ENCODE measurements around the gene PEDS1. TPM values are rescaled to one million over a fixed set of nuclear protein-coding genes. Genes with fewer than 3 reads are reported as not detected.

Gene PEDS1
- total and polyA plus RNA-seq, 9 donors: 16.8 to 31.1 (median 23.6) TPM

DNA sequence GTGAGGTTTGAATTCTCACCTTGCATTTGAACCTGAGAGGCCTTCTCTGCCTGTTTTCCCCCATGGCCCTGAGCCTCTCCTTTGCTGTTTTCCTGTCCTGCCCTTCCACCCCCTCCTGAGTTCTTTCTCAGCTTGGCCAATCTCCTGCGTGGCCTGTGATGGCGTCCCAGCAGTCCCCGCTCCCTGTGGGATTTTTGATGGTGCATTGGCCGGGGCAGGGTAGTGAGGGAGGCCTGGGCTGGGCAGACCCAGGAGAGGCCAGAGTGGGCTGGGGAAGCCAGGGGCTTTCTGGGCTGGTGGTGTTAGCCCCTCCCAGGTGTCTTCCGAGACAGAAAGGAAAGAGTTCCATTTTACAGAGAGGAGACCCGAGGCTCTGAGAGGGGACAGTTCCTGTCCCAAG is 43.4 kb upstream of the PEDS1 start:
- no peak for DNase-seq
- 81% methylated on average over 4 of the region's 6 CpGs for WGBS (ENCODE audit: insufficient coverage)
- Histone ChIP-seq H3K36me3 (ENCODE audit: control insufficient read depth, insufficient read depth, low read length) (peaks cover 11% of the 10 kb centered on the region), H3K27ac (ENCODE audit: low read length) (no peak overlapping the region), H3K4me3 (ENCODE audit: low read length) (no peak overlapping the region), H3K27me3 (ENCODE audit: control insufficient read depth, insufficient read depth, low read length) (no peaks in the 10 kb centered on the region), H3K4me1 (ENCODE audit: control insufficient read depth, insufficient read depth, low read length) (peaks cover 19% of the 10 kb centered on the region), H3K9me3 (replicated peaks; ENCODE audit: control insufficient read depth, low read depth, low read length) (peaks cover 2% of the 10 kb centered on the region)

DNA sequence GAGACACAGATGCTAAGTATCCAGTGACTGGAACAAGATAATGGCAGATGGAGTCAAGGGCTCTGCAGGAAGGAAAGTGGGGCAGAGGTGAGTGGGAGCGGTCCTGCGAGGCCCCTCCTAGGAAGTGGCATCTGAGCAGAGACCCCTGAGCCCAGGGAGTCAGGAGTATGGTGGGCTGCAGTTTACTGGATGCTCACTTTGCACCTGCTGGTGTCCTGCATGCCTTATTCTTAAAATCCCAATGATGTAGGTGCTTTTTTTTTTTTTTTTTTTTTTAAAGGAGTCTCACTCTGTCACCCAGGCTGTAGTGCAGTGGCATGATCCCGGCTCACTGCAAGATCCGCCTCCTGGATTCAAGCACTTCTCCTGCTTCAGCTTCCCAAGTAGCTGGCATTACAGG is 42.7 kb upstream of the PEDS1 start:
- H3K36me3 ChIP-seq (ENCODE audit: control insufficient read depth, insufficient read depth, low read length): peaks cover 11% of the 10 kb centered on the region
- no peaks in the 10 kb centered on the region for H3K27me3 ChIP-seq (ENCODE audit: control insufficient read depth, insufficient read depth, low read length)
- no peak overlapping the region for H3K27ac ChIP-seq (ENCODE audit: low read length)
- peaks cover 19% of the 10 kb centered on the region for H3K4me1 ChIP-seq (ENCODE audit: control insufficient read depth, insufficient read depth, low read length)
- H3K4me3 ChIP-seq (ENCODE audit: low read length): no peak overlapping the region
- H3K9me3 ChIP-seq (replicated peaks; ENCODE audit: control insufficient read depth, low read depth, low read length): peaks cover 2% of the 10 kb centered on the region
- 86% methylated on average over 4 of the region's 4 CpGs for WGBS (ENCODE audit: insufficient coverage)
- DNase-seq: no peak

DNA sequence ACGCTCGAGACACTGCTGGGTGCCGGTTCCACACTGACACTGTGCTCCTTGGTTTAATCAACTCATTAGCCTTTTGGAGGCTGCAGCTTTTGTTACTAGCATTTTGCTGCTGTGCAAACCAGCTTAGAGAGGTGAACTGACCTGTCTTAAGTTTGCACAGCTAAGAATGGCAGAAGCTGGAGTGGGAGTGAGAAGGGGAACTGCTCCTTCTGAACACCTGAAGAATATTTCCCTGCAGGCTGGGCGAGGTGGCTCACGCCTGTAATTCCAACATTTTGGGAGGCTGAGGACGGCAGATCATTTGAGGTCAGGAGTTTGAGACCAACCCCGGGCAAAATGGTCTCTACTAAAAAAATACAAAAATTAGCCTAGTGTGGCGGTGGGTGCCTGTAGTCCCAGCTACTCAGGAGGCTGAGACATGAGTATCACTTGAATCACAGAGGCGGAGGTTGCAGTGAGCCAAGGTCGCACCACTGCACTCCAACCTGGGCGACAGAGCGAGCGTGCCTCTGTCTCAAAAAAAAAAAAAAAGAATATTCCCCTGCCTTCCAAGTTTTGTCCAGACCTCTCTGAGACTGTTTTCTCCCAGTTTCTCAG is 42.1 kb upstream of the PEDS1 start:
- WGBS (ENCODE audit: insufficient coverage): 81% methylated on average over 9 of the region's 13 CpGs
- Histone ChIP-seq H3K9me3 (replicated peaks; ENCODE audit: control insufficient read depth, low read depth, low read length) (peaks cover 2% of the 10 kb centered on the region), H3K4me3 (ENCODE audit: low read length) (no peak overlapping the region), H3K27ac (ENCODE audit: low read length) (no peak overlapping the region), H3K27me3 (ENCODE audit: control insufficient read depth, insufficient read depth, low read length) (no peaks in the 10 kb centered on the region), H3K4me1 (ENCODE audit: control insufficient read depth, insufficient read depth, low read length) (peaks cover 19% of the 10 kb centered on the region), H3K36me3 (ENCODE audit: control insufficient read depth, insufficient read depth, low read length) (peaks cover 11% of the 10 kb centered on the region)
- no peak for DNase-seq

DNA sequence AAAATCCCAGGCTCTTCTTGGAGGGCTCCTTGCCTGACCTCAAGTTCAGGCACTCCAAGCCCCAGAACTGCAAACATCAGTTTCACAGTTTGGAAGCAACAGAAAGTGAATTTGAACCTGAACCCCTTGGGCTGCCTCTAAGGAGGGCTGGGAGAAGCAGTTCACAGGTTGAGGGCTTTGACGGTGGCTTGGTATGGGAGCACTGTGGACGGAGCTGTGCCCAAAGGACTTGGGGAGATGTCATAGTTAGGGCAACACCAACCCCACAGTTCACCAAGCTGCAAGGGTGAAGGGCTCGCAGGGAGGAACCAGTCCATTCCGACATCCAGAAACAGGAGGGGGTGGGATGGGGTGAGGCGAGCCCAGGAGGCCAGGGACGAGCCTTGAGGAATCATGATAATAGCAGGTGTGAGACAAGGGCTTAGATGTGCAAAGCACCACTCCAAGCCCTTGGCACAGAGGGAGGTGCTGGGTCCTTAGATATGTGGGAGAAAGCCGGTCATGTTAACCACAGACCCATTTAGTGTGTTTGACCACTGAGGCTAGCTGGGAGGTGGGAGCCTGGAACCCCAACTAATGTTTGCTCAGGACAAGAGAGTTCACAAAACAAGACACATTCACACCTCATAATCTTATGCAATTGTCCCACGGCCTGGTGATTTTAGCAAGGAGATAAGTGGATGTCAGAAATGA is 41.5 kb upstream of the PEDS1 start:
- no peak for DNase-seq
- H3K36me3 ChIP-seq (ENCODE audit: control insufficient read depth, insufficient read depth, low read length): peaks cover 11% of the 10 kb centered on the region
- H3K27ac ChIP-seq (ENCODE audit: low read length): no peak overlapping the region
- no peaks in the 10 kb centered on the region for H3K27me3 ChIP-seq (ENCODE audit: control insufficient read depth, insufficient read depth, low read length)
- H3K9me3 ChIP-seq (replicated peaks; ENCODE audit: control insufficient read depth, low read depth, low read length): peaks cover 2% of the 10 kb centered on the region
- H3K4me3 ChIP-seq (ENCODE audit: low read length): no peak overlapping the region
- WGBS (ENCODE audit: insufficient coverage): 74% methylated on average over 3 of the region's 8 CpGs
- H3K4me1 ChIP-seq (ENCODE audit: control insufficient read depth, insufficient read depth, low read length): peaks cover 22% of the 10 kb centered on the region

DNA sequence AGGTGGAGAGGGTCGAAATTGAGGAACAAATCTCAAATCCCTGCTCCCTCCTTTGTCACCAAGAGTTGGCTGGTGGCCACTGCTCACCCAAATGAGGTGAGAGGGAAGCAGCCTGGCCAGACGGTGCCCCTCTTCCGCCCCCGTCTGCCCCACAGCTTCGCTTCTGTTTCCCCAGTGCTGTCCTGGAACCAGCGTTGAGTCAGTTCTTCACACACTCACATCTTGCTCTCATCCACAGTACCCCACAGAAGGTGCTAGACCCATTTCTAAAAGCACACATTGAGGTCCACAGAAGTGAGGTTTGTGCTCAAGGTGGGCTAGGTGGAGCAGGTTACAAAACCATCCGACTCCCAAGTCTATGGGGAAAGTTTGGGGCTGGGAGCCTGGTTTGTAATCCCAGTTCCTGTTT is 40.9 kb upstream of the PEDS1 start:
- WGBS (ENCODE audit: insufficient coverage): 72% methylated on average over 4 of the region's 7 CpGs
- H3K4me3 ChIP-seq (ENCODE audit: low read length): no peak overlapping the region
- H3K27ac ChIP-seq (ENCODE audit: low read length): no peak overlapping the region
- peaks cover 2% of the 10 kb centered on the region for H3K9me3 ChIP-seq (replicated peaks; ENCODE audit: control insufficient read depth, low read depth, low read length)
- H3K36me3 ChIP-seq (ENCODE audit: control insufficient read depth, insufficient read depth, low read length): peaks cover 11% of the 10 kb centered on the region
- H3K27me3 ChIP-seq (ENCODE audit: control insufficient read depth, insufficient read depth, low read length): no peaks in the 10 kb centered on the region
- peaks cover 23% of the 10 kb centered on the region for H3K4me1 ChIP-seq (ENCODE audit: control insufficient read depth, insufficient read depth, low read length)
- no peak for DNase-seq

DNA sequence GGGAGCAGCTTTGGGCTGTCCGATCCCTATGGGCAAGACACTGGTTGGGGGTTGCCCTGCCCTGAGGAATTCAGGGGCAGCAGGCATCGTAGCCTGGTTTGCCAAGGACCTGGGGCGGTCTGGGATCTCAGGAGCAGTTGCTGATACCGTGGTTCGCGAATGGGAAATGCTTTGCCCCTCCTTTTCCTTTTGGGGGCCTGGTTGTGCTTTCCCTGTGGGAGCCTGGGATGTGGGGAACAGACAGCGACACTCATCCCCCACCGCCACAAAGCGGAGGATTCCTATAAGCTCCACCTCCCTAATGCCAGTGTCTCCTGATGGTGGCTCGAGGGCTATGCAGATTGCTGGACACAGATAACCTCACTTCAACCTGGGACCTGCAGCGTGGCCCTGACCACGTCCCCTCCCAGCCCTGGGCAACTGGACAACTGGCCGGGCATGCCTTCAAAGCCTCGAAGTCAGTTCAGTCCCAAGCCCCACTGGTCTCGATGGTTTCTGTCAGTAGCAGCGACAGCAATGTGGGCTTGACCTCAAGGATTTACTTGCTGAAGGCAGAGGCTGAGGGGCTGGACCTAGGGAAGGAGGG is 40.4 kb upstream of the PEDS1 start:
- WGBS (ENCODE audit: insufficient coverage): 67% methylated on average over 16 of the region's 16 CpGs
- Histone ChIP-seq H3K27me3 (ENCODE audit: control insufficient read depth, insufficient read depth, low read length) (no peaks in the 10 kb centered on the region), H3K36me3 (ENCODE audit: control insufficient read depth, insufficient read depth, low read length) (peaks cover 11% of the 10 kb centered on the region), H3K4me1 (ENCODE audit: control insufficient read depth, insufficient read depth, low read length) (peaks cover 25% of the 10 kb centered on the region), H3K4me3 (ENCODE audit: low read length) (peak overlapping the region; percentile 65), H3K27ac (ENCODE audit: low read length) (no peak overlapping the region), H3K9me3 (replicated peaks; ENCODE audit: control insufficient read depth, low read depth, low read length) (no peaks in the 10 kb centered on the region)
- DNase-seq: no peak

DNA sequence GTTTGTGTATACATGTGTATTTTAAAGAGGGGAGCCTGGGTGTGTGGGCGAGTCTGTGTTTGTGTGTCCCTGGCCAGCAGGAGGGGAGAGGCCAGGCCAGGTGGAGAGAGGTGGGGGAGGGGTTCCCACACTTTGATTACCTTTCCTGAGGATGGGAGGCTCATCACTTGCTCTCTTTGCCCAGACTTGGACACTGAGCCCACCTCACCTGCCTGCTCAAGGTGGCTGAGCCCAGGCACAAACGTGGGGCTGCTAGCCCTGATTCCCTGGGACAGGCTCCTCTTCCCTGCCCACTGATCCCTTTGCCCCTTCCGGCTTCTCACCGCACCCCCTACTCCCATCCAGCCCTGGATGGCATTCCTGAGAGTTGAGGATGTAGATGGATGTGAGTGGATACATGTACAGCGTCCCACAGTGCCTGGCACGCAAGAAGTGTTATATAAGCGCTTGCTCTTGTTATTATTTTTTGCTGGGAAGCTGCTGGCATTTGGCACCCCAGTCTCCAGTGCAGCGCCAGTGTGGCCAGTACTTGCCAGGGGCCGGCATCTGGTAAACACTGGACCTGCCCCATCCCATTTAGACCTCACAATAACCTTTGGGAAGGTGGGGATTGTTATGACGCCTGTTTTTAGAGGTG is 39.8 kb upstream of the PEDS1 start:
- no peak for DNase-seq
- no peaks in the 10 kb centered on the region for H3K9me3 ChIP-seq (replicated peaks; ENCODE audit: control insufficient read depth, low read depth, low read length)
- no peaks in the 10 kb centered on the region for H3K27me3 ChIP-seq (ENCODE audit: control insufficient read depth, insufficient read depth, low read length)
- H3K36me3 ChIP-seq (ENCODE audit: control insufficient read depth, insufficient read depth, low read length): peaks cover 11% of the 10 kb centered on the region
- peak overlapping the region; percentile 91 for H3K27ac ChIP-seq (ENCODE audit: low read length)
- WGBS (ENCODE audit: insufficient coverage): 60% methylated on average over 1 of the region's 10 CpGs
- H3K4me1 ChIP-seq (ENCODE audit: control insufficient read depth, insufficient read depth, low read length): peaks cover 25% of the 10 kb centered on the region
- peak overlapping the region; percentile 65 for H3K4me3 ChIP-seq (ENCODE audit: low read length)

DNA sequence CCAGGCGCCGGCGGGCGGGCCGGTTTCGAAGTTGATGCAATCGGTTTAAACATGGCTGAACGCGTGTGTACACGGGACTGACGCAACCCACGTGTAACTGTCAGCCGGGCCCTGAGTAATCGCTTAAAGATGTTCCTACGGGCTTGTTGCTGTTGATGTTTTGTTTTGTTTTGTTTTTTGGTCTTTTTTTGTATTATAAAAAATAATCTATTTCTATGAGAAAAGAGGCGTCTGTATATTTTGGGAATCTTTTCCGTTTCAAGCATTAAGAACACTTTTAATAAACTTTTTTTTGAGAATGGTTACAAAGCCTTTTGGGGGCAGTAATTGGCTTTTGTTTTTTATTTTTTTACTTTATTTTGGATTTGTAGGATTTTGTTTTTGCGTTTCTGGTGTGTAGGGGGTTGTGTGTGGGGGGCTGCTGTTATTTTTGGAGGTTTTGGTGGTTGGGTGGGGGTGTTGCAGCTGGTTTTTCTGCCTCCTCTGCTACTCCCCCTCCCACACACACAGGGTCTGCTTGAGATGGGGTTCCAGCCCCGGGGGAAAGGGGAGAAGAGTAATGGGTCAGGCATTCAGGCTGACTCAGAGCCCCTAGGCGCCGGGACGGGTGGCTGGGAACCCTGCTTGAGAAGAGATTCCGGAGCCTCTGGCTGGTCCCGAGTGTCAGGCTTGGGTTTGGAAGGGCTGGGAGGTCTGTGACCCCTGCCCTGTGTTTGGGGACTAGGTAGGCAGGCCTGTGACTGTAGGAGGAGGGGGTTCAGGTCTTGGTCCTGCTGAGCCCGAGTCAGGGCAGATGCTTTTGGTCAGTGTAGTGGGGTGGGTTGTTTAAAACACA is 39.1 kb upstream of the PEDS1 start:
- Histone ChIP-seq H3K9me3 (replicated peaks; ENCODE audit: control insufficient read depth, low read depth, low read length) (no peaks in the 10 kb centered on the region), H3K27ac (ENCODE audit: low read length) (peak overlapping the region; percentile 91), H3K4me3 (ENCODE audit: low read length) (peak overlapping the region; percentile 65), H3K4me1 (ENCODE audit: control insufficient read depth, insufficient read depth, low read length) (peaks cover 25% of the 10 kb centered on the region), H3K36me3 (ENCODE audit: control insufficient read depth, insufficient read depth, low read length) (peaks cover 11% of the 10 kb centered on the region), H3K27me3 (ENCODE audit: control insufficient read depth, insufficient read depth, low read length) (no peaks in the 10 kb centered on the region)
- DNase-seq: peak; percentile 95
- 9% methylated on average over 9 of the region's 25 CpGs for WGBS (ENCODE audit: insufficient coverage)

DNA sequence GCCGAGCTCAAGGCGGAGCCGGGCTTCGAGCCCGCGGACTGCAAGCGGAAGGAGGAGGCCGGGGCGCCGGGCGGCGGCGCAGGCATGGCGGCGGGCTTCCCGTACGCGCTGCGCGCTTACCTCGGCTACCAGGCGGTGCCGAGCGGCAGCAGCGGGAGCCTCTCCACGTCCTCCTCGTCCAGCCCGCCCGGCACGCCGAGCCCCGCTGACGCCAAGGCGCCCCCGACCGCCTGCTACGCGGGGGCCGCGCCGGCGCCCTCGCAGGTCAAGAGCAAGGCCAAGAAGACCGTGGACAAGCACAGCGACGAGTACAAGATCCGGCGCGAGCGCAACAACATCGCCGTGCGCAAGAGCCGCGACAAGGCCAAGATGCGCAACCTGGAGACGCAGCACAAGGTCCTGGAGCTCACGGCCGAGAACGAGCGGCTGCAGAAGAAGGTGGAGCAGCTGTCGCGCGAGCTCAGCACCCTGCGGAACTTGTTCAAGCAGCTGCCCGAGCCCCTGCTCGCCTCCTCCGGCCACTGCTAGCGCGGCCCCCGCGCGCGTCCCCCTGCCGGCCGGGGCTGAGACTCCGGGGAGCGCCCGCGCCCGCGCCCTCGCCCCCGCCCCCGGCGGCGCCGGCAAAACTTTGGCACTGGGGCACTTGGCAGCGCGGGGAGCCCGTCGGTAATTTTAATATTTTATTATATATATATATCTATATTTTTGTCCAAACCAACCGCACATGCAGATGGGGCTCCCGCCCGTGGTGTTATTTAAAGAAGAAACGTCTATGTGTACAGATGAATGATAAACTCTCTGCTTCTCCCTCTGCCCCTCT is 38.2 kb upstream of the PEDS1 start:
- WGBS (ENCODE audit: insufficient coverage): under 1% methylated on average over 74 of the region's 96 CpGs

More for the DNA sequence above, 38.2 kb upstream of the PEDS1 start:
- Histone ChIP-seq H3K9me3 (replicated peaks; ENCODE audit: control insufficient read depth, low read depth, low read length) (no peaks in the 10 kb centered on the region), H3K4me3 (ENCODE audit: low read length) (peak overlapping the region; percentile 65), H3K27me3 (ENCODE audit: control insufficient read depth, insufficient read depth, low read length) (no peaks in the 10 kb centered on the region), H3K27ac (ENCODE audit: low read length) (peak overlapping the region; percentile 91), H3K4me1 (ENCODE audit: control insufficient read depth, insufficient read depth, low read length) (peaks cover 25% of the 10 kb centered on the region), H3K36me3 (ENCODE audit: control insufficient read depth, insufficient read depth, low read length) (peaks cover 11% of the 10 kb centered on the region)
- peak; percentile 78 for DNase-seq
